Skeletal muscle tissue (tissue), 1 donor: ENCODE measurements around the gene OR1S1. TPM values are rescaled to one million over a fixed set of nuclear protein-coding genes. Genes with fewer than 3 reads are reported as not detected.

Experiments used
- total RNA-seq: library from RNA; depleted of rRNA; stranded (reverse); fragments of >200 nt; gene quantifications from one replicate; pipeline ENCODE4 v1.2.3, GENCODE V29; 2014

The OR1S1 gene
- total RNA-seq, 1 donor from 2014 or later, result 0.52 TPM

Other genes starting within 250 kb of the OR1S1 start
- gene OR9Q1, start 188.8 kb upstream of the OR1S1 start, total RNA-seq, result not detected
- not detected for gene OR6Q1, start 181.8 kb upstream of the OR1S1 start, total RNA-seq
- gene OR9I1, start 87.2 kb upstream of the OR1S1 start, total RNA-seq, result not detected
- under 0.01 TPM for gene OR9Q2, start 23.6 kb upstream of the OR1S1 start, total RNA-seq
- gene OR1S2, start 8.6 kb upstream of the OR1S1 start, total RNA-seq, result not detected
- not detected for gene OR10Q1, start 16.2 kb downstream of the OR1S1 start, total RNA-seq
- not detected for gene OR10W1, start 55.5 kb downstream of the OR1S1 start, total RNA-seq
- gene OR5B17, start 146.3 kb downstream of the OR1S1 start, total RNA-seq, result not detected
- gene OR5B3, start 194.2 kb downstream of the OR1S1 start, total RNA-seq, result not detected
- not detected for gene OR5B2, start 215.4 kb downstream of the OR1S1 start, total RNA-seq
- not detected for gene OR5B12, start 229.5 kb downstream of the OR1S1 start, total RNA-seq